Glutamatergic neuron (in vitro differentiated cells): Measurements from ENCODE around the gene USH2A. TPM values are rescaled to one million over a fixed set of nuclear protein-coding genes. Genes with fewer than 3 reads are reported as not detected.

Experiments
- DNase-seq: peaks from one replicate; pipeline ENCODE4 v3.0.0; 2022
- H3K27ac Mint-ChIP-seq: one replicate; pipeline ENCODE4 v1.8.0; 2020; ENCODE audit warnings: mild to moderate bottlenecking, mixed read lengths, inconsistent platforms; ENCODE audit not compliant: unreplicated experiment
- H3K27me3 Mint-ChIP-seq: one replicate; pipeline ENCODE4 v1.8.0; 2020; ENCODE audit warnings: mild to moderate bottlenecking, moderate library complexity, mixed read lengths, inconsistent platforms; ENCODE audit not compliant: unreplicated experiment
- H3K36me3 Mint-ChIP-seq: one replicate; pipeline ENCODE4 v1.8.0; 2020; ENCODE audit warnings: mild to moderate bottlenecking, mixed read lengths, inconsistent platforms; ENCODE audit not compliant: unreplicated experiment
- H3K4me1 Mint-ChIP-seq: one replicate; pipeline ENCODE4 v1.8.0; 2020; ENCODE audit warnings: mild to moderate bottlenecking, low read depth, mixed read lengths, inconsistent platforms; ENCODE audit not compliant: unreplicated experiment
- H3K4me3 Mint-ChIP-seq: one replicate; pipeline ENCODE4 v1.8.0; 2020; ENCODE audit warnings: mild to moderate bottlenecking, mixed read lengths, inconsistent platforms; ENCODE audit not compliant: unreplicated experiment
- H3K9me3 Mint-ChIP-seq: one replicate; pipeline ENCODE4 v1.8.0; 2020; ENCODE audit warnings: mild to moderate bottlenecking, moderate library complexity, mixed read lengths, inconsistent platforms; ENCODE audit not compliant: unreplicated experiment
- total RNA-seq: library from RNA; stranded (reverse); fragmentation: NEBNext Ultra II Directional; extraction: Animal tissue kit (Norgen Biotek cat#: 25700); gene quantifications from one replicate; pipeline ENCODE4 v1.2.1, GENCODE V29; 2021; ENCODE audit not compliant: unreplicated experiment
- TF ChIP-seq, protein P1 (sequence below): fragments of 200-600 bp; sonication (generic); IDR thresholded peaks from one replicate; pipeline ENCODE4 v1.5.0; 2021; ENCODE audit not compliant: partially characterized antibody, unreplicated experiment

Gene USH2A
- total RNA-seq, 1 donor from 2014 or later, result not detected

DNA sequence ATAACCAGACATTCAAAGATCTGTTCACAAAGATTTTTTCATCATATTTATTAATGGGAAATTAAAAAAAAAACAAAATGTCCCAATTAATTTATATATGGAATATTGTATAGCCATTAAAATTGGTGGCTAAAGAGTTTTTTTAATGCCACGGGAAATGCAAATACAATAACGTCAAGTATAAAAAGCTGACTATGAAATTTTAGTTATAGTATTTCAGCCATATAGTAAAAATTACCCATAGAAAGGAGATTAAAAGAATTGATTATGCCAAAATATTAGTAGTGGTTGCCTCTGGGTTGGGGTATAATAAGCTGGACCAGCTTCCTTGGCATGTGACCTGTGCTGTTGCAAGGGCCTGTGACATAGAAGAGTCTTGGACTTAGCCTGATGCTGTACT lies 777.4 kb downstream of the USH2A start:
- H3K27ac Mint-ChIP-seq, result no peak overlapping the region
- H3K27me3 Mint-ChIP-seq, result no peaks in the 10 kb centered on the region
- no peaks in the 10 kb centered on the region for H3K9me3 Mint-ChIP-seq
- TF ChIP-seq, protein P1, sequence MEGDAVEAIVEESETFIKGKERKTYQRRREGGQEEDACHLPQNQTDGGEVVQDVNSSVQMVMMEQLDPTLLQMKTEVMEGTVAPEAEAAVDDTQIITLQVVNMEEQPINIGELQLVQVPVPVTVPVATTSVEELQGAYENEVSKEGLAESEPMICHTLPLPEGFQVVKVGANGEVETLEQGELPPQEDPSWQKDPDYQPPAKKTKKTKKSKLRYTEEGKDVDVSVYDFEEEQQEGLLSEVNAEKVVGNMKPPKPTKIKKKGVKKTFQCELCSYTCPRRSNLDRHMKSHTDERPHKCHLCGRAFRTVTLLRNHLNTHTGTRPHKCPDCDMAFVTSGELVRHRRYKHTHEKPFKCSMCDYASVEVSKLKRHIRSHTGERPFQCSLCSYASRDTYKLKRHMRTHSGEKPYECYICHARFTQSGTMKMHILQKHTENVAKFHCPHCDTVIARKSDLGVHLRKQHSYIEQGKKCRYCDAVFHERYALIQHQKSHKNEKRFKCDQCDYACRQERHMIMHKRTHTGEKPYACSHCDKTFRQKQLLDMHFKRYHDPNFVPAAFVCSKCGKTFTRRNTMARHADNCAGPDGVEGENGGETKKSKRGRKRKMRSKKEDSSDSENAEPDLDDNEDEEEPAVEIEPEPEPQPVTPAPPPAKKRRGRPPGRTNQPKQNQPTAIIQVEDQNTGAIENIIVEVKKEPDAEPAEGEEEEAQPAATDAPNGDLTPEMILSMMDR, result no peak
- H3K36me3 Mint-ChIP-seq, result no peaks in the 10 kb centered on the region
- DNase-seq, result no peak
- H3K4me1 Mint-ChIP-seq, result no peaks in the 10 kb centered on the region
- H3K4me3 Mint-ChIP-seq, result no peak overlapping the region

DNA sequence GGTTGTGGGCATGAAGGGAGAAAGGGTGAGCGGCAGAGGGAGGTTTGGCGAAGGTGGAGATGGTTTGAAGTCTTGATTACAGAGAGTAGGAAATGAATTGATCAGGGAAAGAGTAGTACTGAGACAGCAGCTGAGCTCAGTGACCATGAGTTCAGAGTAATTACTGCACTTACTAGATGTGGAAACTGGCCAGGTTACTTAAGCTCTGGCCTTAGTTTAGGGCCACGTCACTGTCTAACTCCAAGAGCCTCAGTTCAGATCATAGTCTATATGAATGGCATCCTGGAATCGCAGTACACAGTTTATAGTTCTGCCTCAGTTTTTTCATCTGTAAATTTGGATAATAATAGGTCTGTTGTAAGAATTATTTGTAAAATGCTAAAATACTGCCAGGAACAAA lies 778.1 kb downstream of the USH2A start:
- Mint-ChIP-seq H3K9me3 (no peaks in the 10 kb centered on the region), H3K36me3 (no peaks in the 10 kb centered on the region), H3K27me3 (no peaks in the 10 kb centered on the region), H3K4me3 (no peak overlapping the region), H3K4me1 (no peaks in the 10 kb centered on the region), H3K27ac (no peak overlapping the region)
- no peak for DNase-seq
- TF ChIP-seq, protein P1, result no peak

DNA sequence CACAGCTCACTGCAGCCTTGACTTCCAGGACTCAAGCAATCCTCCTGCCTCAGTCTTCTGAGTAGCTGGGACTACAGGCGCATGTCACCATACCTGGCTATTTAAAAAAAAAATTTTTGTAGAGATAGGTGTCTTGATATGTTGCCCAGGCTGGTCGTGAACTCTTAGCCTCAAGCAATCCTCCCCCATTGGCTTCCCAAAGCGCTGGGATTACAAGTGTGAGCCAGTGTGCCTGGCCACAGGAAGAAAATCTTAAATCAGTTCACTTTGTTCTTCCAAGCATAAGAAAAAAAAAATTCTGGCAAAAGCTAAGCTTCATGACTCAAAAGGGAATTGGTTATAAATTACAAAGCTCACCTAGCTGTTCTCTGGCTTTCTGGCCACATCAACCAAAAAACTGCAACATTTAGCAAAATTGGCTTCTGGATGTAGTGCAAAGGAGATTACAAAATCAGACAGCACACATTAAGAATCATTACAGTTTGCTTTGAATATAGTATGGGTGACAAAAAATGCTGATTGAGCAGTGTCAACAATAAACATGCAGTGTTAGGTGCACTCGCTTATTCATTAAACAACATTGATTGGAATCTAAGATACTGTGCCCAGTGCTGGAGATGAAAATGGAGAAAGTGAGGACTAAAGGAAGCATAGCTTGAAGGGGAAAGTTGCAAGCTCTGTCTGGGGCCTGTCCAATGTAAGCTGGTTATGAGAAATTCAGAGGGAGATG lies 779.5 kb downstream of the USH2A start:
- H3K36me3 Mint-ChIP-seq, result no peaks in the 10 kb centered on the region
- no peaks in the 10 kb centered on the region for H3K4me1 Mint-ChIP-seq
- no peak overlapping the region for H3K4me3 Mint-ChIP-seq
- H3K27ac Mint-ChIP-seq, result no peak overlapping the region
- H3K9me3 Mint-ChIP-seq, result no peaks in the 10 kb centered on the region
- H3K27me3 Mint-ChIP-seq, result no peaks in the 10 kb centered on the region
- no peak for DNase-seq
- TF ChIP-seq, protein P1, result no peak

DNA sequence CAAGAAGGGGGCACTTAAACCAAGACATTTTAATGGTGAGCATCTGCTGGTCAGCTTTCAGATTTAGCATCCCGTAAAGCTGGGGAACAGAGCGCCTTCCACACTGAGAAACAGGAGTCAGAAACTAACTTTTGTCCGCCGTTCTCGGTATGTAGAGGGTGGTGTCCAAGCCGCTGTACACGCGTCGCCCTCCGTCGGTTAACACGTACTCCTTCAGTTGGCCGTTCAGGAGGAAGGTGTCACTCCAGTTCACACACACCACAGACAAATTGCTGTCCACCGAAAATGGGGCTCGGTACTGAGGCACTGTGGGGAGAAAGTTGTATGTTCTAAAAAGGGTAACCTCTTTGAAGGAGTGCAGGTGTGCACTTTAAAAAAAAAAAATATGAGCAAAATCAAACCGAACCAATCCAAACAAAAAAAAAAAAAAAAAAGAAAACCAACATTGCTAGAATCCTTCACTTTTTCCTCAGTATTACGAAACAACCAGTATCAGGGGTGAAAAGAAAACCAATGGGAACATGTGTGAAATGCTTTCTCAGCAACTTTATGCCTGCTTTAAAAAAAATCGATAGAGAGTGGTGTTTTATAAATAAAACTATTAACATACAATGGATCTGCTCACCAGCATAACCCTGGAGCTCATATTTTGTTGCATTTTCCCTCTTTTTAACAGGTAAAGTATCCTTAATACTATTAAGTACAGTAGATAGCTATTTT lies 782.7 kb downstream of the USH2A start:
- no peak for DNase-seq
- TF ChIP-seq, protein P1, result no peak
- no peaks in the 10 kb centered on the region for H3K4me1 Mint-ChIP-seq
- H3K9me3 Mint-ChIP-seq, result no peaks in the 10 kb centered on the region
- no peak overlapping the region for H3K27ac Mint-ChIP-seq
- no peaks in the 10 kb centered on the region for H3K36me3 Mint-ChIP-seq
- no peaks in the 10 kb centered on the region for H3K27me3 Mint-ChIP-seq
- no peak overlapping the region for H3K4me3 Mint-ChIP-seq

DNA sequence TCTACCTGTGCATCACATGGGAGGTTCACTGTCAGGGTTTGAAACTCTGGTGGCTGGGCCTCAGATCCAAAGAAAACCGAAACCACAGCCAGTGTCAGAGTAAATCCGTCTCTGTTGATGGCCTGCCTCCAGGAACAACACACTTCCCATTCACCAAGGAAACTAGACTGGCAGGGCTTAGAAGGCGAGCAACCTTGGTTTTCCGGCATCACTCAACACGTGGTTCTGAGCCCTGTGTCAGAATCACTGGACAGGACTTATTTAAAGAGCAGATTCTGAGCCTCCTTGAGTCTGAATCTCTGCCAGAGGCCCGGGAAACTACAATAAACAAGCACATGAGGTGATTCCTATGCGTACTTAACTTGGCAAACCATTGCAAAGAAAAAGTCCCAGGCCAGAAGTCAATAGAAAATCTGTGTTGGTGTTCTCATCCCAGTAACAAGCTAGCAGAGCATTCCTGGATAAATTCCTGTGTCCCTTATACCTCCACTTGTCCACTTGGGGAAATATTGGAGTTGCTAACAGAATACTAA lies 786.1 kb downstream of the USH2A start:
- Mint-ChIP-seq H3K27me3 (no peaks in the 10 kb centered on the region), H3K4me3 (no peak overlapping the region), H3K9me3 (peaks cover 2% of the 10 kb centered on the region), H3K4me1 (no peaks in the 10 kb centered on the region), H3K27ac (no peak overlapping the region), H3K36me3 (no peaks in the 10 kb centered on the region)
- DNase-seq, result no peak
- TF ChIP-seq, protein P1, result no peak
